Stimulated activated naive B cell treated with anti-CD40 and anti-IgM and Interleukin-4, amounts not matched to agents 10 μg/mL and 1 μg/mL and 100 μg/mL, for 72 hours (primary cell): ENCODE measurements around the gene PPFIA2.
"Not testable (repeated sequence)": the region's sequence is repeated elsewhere in the genome, so short reads cannot be mapped to it uniquely, and the experiment has no call there.

Experiments used
- ATAC-seq, 2 donors: fragments of 150-1000 bp; cut with Tn5 transposase; replicated peaks; 2 replicates each; pipeline ENCODE4 v1.10.0; 2021; ENCODE audit warnings: moderate library complexity in 1 of 2
- DNase-seq: peaks from one replicate; pipeline ENCODE4 v3.0.0; 2021
- H3K27ac Mint-ChIP-seq: one replicate; pipeline ENCODE4 v1.8.0; 2022; ENCODE audit warnings: mild to moderate bottlenecking, mixed read lengths
- H3K27me3 Mint-ChIP-seq, 2 donors: one replicate each; pipeline ENCODE4 v1.8.0; 2022; ENCODE audit warnings: mixed read lengths in 2 of 2
- H3K36me3 Mint-ChIP-seq, 2 donors: one replicate each; pipeline ENCODE4 v1.8.0; 2022; ENCODE audit warnings: mixed read lengths in 2 of 2, mild to moderate bottlenecking in 1 of 2
- H3K4me1 Mint-ChIP-seq, 2 donors: one replicate each; pipeline ENCODE4 v1.8.0; 2022; ENCODE audit warnings: mixed read lengths in 2 of 2, mild to moderate bottlenecking in 1 of 2
- H3K4me3 Mint-ChIP-seq, 2 donors: one replicate each; pipeline ENCODE4 v1.8.0; 2022; ENCODE audit warnings: mild to moderate bottlenecking in 2 of 2, mixed read lengths in 2 of 2, moderate library complexity in 1 of 2
- H3K9me3 Mint-ChIP-seq, 2 donors: one replicate each; pipeline ENCODE4 v1.8.0; 2022; ENCODE audit warnings: mixed read lengths in 2 of 2, mild to moderate bottlenecking in 1 of 2

PPFIA2 gene

GRCh38 chr12:81617915-81618314, 141.2 kb downstream of the PPFIA2 start:
- Mint-ChIP-seq H3K27me3 (no peaks in the 10 kb centered on the region), H3K36me3 (no peaks in the 10 kb centered on the region), H3K27ac (no peak overlapping the region), H3K4me1 (no peaks in the 10 kb centered on the region), H3K4me3 (no peak overlapping the region), H3K9me3 (peaks cover 0 to 5% of the 10 kb centered on the region in 2 donors)
- ATAC-seq (no peak), DNase-seq (no peak)

- H3K27ac Mint-ChIP-seq, result no peak overlapping the region
- H3K4me1 Mint-ChIP-seq, result no peaks in the 10 kb centered on the region
- H3K4me3 Mint-ChIP-seq, result no peak overlapping the region
- H3K36me3 Mint-ChIP-seq, result no peaks in the 10 kb centered on the region
- no peak for ATAC-seq
- no peaks in the 10 kb centered on the region for H3K27me3 Mint-ChIP-seq
- no peaks in the 10 kb centered on the region for H3K9me3 Mint-ChIP-seq
- DNase-seq, result no peak
Observed at GRCh38 chr12:81615026-81615588, 144.0 kb downstream of the PPFIA2 start.

GRCh38 chr12:81610955-81611889, 147.9 kb downstream of the PPFIA2 start:
- H3K27me3 Mint-ChIP-seq, result no peaks in the 10 kb centered on the region
- no peaks in the 10 kb centered on the region for H3K9me3 Mint-ChIP-seq
- H3K27ac Mint-ChIP-seq, result no peak overlapping the region
- DNase-seq (no peak), ATAC-seq (no peak)
- H3K4me1 Mint-ChIP-seq, result no peaks in the 10 kb centered on the region
- H3K4me3 Mint-ChIP-seq, result no peak overlapping the region
- H3K36me3 Mint-ChIP-seq, result no peaks in the 10 kb centered on the region

GRCh38 chr12:81597928-81598604, 161.1 kb downstream of the PPFIA2 start:
- no peak for DNase-seq
- Mint-ChIP-seq H3K4me1 (no peaks in the 10 kb centered on the region), H3K4me3 (no peak overlapping the region), H3K9me3 (no peaks in the 10 kb centered on the region), H3K27me3 (no peaks in the 10 kb centered on the region), H3K36me3 (no peaks in the 10 kb centered on the region), H3K27ac (no peak overlapping the region)
- ATAC-seq, result no peak

DNA sequence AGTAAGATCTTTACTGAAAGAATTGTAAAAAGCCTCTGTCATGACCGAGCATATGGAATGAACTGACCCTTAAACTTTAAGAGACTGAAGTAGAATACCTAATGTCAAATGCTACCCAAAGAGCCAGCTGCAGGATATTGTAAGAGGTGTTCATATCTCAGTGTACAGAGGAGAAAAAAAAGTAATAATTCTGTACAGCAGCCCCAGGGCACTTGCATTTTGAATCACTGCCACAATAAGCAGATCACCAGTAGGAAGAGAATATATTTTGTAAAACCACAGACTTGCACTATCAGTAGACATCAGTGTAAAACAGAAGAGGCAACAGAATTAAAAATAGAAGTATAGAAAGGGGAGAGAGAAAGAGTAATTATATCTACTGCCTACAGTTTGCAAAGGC, 162.6 kb downstream of the PPFIA2 start:
- no peaks in the 10 kb centered on the region for H3K27me3 Mint-ChIP-seq

GRCh38 chr12:81591256-81591655, 167.9 kb downstream of the PPFIA2 start:
- Mint-ChIP-seq H3K4me3 (no peak overlapping the region), H3K4me1 (no peaks in the 10 kb centered on the region), H3K36me3 (no peaks in the 10 kb centered on the region), H3K27me3 (no peaks in the 10 kb centered on the region), H3K9me3 (peaks cover 6 to 10% of the 10 kb centered on the region in 2 donors), H3K27ac (no peak overlapping the region)
- ATAC-seq (no peak), DNase-seq (no peak)

More for the DNA sequence above, 162.6 kb downstream of the PPFIA2 start:
- no peaks in the 10 kb centered on the region for H3K36me3 Mint-ChIP-seq
- ATAC-seq (no peak), DNase-seq (no peak)
- H3K27ac Mint-ChIP-seq, result no peak overlapping the region
- no peak overlapping the region for H3K4me3 Mint-ChIP-seq
- H3K4me1 Mint-ChIP-seq, result no peaks in the 10 kb centered on the region
- H3K9me3 Mint-ChIP-seq, result peaks cover 3% of the 10 kb centered on the region in 2 donors

GRCh38 chr12:81590703-81591102, 168.4 kb downstream of the PPFIA2 start:
- H3K4me1 Mint-ChIP-seq, H3K4me3 Mint-ChIP-seq, DNase-seq, H3K36me3 Mint-ChIP-seq, ATAC-seq, H3K27ac Mint-ChIP-seq, H3K27me3 Mint-ChIP-seq: not testable (repeated sequence)
- H3K9me3 Mint-ChIP-seq, result peaks cover 6 to 10% of the 10 kb centered on the region in 2 donors

- Mint-ChIP-seq H3K27me3 (no peaks in the 10 kb centered on the region), H3K27ac (no peak overlapping the region), H3K36me3 (no peaks in the 10 kb centered on the region), H3K9me3 (peaks cover 6 to 10% of the 10 kb centered on the region in 2 donors), H3K4me3 (no peak overlapping the region), H3K4me1 (no peaks in the 10 kb centered on the region)
- no peak for DNase-seq
- ATAC-seq, result no peak
Observed at GRCh38 chr12:81588235-81589008, 170.7 kb downstream of the PPFIA2 start.

DNA sequence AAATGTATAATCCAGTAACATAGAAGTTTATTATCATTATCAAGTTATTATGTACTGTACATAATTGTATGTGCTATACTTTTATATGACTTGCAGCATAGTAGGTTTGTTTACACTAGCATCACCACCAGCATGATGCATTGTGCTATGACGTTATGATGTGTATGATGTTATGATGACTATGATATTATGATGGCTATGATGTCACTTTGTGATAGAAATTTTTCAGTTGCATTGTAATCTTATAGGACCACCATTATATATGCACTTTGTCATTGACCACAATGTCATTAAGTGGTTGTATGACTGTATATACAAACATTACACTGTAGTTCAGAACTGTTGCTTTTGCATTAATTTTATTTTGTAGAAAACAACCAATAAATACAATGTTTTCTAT, 173.4 kb downstream of the PPFIA2 start:
- H3K36me3 Mint-ChIP-seq, result no peaks in the 10 kb centered on the region
- DNase-seq (no peak), ATAC-seq (no peak)
- H3K9me3 Mint-ChIP-seq, result peaks cover 4% of the 10 kb centered on the region in 2 donors
- H3K4me1 Mint-ChIP-seq, result no peaks in the 10 kb centered on the region
- H3K4me3 Mint-ChIP-seq, result no peak overlapping the region
- H3K27me3 Mint-ChIP-seq, result no peaks in the 10 kb centered on the region
- no peak overlapping the region for H3K27ac Mint-ChIP-seq

GRCh38 chr12:81573228-81573627, 185.9 kb downstream of the PPFIA2 start:
- no peak for DNase-seq
- no peak for ATAC-seq
- Mint-ChIP-seq H3K4me3 (no peak overlapping the region), H3K36me3 (no peaks in the 10 kb centered on the region), H3K27me3 (no peaks in the 10 kb centered on the region), H3K27ac (no peak overlapping the region), H3K4me1 (no peaks in the 10 kb centered on the region), H3K9me3 (no peaks in the 10 kb centered on the region)

DNA sequence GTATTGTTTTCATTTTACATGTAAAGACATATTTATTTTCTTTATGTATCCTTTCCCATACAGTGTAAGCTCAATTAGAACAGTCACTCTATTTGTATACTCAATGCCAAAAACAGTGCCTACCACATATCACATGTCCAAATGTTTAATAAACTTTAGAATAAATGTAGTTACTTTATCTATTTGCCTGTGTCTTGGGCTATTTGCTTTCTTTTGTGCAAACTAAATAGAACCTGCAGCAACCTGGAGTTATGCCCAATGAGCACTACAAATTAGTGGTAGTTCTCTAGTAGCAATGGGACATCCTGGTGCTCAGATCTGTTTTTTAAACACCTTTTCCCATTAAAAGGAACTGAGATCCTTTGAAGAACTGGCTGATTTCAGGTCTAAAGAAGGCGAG, 186.7 kb downstream of the PPFIA2 start:
- H3K4me3 Mint-ChIP-seq, result no peak overlapping the region
- ATAC-seq (no peak), DNase-seq (no peak)
- no peaks in the 10 kb centered on the region for H3K36me3 Mint-ChIP-seq
- no peak overlapping the region for H3K27ac Mint-ChIP-seq
- no peaks in the 10 kb centered on the region for H3K9me3 Mint-ChIP-seq
- H3K4me1 Mint-ChIP-seq, result no peaks in the 10 kb centered on the region
- H3K27me3 Mint-ChIP-seq, result no peaks in the 10 kb centered on the region

GRCh38 chr12:81570234-81570633, 188.9 kb downstream of the PPFIA2 start:
- Mint-ChIP-seq H3K36me3 (no peaks in the 10 kb centered on the region), H3K27ac (no peak overlapping the region)

DNA sequence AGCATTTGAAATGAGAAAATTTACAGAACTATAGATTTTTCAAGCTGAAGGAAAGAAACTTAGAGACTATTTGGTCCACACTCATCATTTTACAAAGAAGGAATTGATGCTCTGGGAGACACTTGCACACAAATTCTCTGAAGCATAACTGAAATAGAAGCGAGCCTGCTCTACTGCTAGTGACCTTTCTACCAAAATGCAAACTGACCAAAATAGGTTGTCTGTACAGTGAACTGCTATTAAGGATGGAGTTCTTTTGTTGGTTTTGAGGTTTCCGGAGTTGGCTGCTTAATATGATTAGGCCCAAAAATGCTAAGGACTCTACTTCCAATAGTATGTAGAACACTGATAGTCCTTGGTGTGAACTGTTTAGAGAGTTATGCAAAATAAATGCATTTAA, 194.9 kb downstream of the PPFIA2 start:
- no peak for DNase-seq
- H3K27me3 Mint-ChIP-seq, result no peaks in the 10 kb centered on the region
- no peak overlapping the region for H3K27ac Mint-ChIP-seq
- H3K36me3 Mint-ChIP-seq, result no peaks in the 10 kb centered on the region
- no peak for ATAC-seq
- no peaks in the 10 kb centered on the region for H3K4me1 Mint-ChIP-seq
- H3K9me3 Mint-ChIP-seq, result peaks cover 0 to 3% of the 10 kb centered on the region in 2 donors
- H3K4me3 Mint-ChIP-seq, result no peak overlapping the region

More at GRCh38 chr12:81570234-81570633, 188.9 kb downstream of the PPFIA2 start:
- no peaks in the 10 kb centered on the region for H3K9me3 Mint-ChIP-seq
- DNase-seq (no peak), ATAC-seq (no peak)
- H3K4me3 Mint-ChIP-seq, result no peak overlapping the region
- H3K4me1 Mint-ChIP-seq, result no peaks in the 10 kb centered on the region
- no peaks in the 10 kb centered on the region for H3K27me3 Mint-ChIP-seq

GRCh38 chr12:81558031-81558430, 201.1 kb downstream of the PPFIA2 start:
- no peak for DNase-seq
- Mint-ChIP-seq H3K27me3 (no peaks in the 10 kb centered on the region), H3K27ac (no peak overlapping the region), H3K4me1 (no peaks in the 10 kb centered on the region), H3K36me3 (no peaks in the 10 kb centered on the region), H3K4me3 (no peak overlapping the region), H3K9me3 (peaks cover under 1 to 2% of the 10 kb centered on the region in 2 donors)
- no peak for ATAC-seq
